HS-5 (cell line): ENCODE measurements around the gene LRRFIP1.

Source experiments
- DNase-seq: peaks from one replicate; pipeline ENCODE4 v3.0.0-alpha.2; 2012; ENCODE audit warnings: low read depth

The LRRFIP1 gene

DNA sequence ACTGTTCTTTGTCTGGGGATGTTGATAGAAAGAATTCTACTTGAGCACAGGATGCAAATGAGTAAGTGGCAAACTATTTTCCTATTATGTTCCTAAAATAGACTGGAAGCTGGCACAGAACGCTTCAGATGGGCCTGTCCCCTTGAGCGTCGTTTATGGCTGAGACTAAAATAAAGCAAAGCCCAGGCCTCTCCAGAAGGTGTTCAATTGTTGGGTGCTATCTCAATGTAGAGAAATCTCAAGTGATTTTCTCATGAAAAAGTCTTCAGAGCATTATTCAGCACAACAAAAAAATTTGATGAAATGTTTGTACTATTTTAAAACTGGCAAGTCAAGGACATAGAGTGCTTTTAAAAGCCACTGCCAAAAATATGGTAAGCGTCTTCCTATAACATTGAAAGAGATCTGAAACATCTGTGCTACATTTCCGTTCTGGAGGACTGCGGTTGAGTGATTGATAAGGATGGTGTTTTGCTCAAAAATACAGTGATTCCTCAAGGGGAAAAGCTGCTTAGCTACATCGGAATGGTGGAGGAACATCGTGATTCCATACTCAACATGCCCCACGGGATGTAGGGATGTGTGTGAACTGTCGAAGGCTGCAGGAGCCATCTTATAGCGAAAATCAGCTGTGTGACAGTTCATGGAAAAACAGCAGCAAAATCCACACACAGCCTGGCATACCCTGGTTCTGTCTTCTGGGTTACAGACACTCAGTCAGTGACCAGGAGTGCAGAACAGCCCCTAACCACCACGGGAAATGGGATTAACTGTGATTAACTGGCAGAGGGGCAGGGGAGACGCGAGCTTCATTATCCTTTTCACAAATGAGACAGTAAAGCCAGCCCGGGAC lies 10.4 kb upstream of the LRRFIP1 start:
- DNase-seq: peak; percentile 67

- no peak for DNase-seq
Measured at GRCh38 chr2:237617587-237617982, 9.8 kb upstream of the LRRFIP1 start.

DNA sequence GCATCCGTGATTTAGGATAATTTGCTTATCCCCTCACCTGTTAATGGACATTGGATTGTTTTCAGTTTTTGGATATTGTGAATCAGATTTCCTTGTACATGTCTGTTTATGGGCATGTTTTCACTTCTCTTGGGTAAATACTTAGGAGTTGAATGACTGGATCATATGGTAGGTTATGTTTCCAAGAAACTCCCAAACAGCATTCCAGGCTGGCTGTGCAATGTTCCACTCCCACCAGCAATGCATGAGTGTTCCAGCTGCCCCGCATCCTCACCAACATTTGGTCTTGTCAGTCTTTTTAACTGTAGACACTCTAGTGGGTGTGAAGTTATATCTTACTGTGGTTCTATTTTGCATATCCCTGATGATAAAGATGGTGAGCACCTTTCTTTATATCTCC lies 8.9 kb upstream of the LRRFIP1 start:
- DNase-seq: peak; percentile 24

GRCh38 chr2:237623428-237624403 lies 3.7 kb upstream of the LRRFIP1 start:
- no peak for DNase-seq

GRCh38 chr2:237624565-237624964 lies 2.8 kb upstream of the LRRFIP1 start:
- no peak for DNase-seq

DNA sequence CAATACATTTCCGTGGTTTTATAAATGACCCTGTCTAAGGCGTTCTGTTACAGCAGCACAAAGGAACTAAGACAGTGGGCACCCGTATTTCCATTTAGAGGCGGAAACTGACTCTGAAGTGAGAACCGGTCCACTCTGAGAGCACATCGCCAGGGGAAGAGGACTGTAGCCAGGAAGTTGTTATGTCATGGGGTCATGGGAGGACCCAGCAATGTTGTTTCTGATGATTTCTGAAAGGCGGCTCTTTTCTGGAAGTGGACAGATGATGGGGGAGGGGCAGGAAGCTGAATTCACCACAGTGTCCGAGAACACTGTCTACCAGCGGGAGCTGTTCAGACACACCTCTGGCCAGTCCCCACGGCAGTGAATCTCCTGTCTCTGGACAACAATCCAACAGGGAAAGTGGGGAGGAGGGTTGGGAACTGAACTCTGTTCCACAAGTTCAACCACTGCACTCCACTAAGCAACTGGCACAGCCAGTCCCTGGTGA lies 2.1 kb upstream of the LRRFIP1 start:
- DNase-seq: no peak

DNA sequence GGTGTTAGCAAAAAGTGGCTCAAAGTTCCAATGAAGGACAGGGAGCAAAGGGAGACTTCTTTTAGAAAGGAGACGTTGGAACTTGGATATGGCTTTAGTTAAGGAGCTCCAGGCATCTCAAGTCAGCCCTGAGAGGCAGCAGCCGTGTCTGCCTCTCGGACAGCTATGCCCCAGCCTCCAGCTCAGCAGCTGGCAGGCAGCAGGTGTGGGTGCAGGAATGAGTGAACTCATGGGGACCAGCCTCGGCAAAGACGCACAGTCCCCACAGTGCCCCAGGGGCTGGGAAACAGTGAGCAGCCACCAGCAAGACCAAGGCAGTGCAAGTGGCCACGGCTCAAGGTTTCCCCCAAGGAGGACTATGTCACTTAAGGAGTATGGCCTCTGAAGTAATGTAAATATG lies 1.6 kb upstream of the LRRFIP1 start:
- DNase-seq: no peak

GRCh38 chr2:237626813-237627440 lies 460 bp upstream of the LRRFIP1 start:
- no peak for DNase-seq

- DNase-seq: no peak
Measured at GRCh38 chr2:237628247-237629187, 1.1 kb downstream of the LRRFIP1 start.

DNA sequence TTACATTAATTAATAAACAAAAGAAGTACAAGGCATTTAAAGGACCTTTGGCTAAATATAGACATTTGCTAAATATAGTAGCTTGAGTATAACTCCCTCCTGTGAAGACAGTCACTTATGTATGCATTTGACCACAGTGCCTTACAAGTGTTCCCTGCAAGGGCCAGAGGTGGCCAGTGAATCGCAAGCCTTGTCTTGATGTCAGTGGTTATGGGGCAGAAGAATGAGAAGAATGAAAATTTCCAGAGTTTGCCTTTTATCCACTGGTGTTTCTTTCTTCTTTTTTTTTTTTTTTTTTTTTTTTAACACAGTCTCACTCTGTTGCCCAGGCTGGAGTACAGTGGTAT lies 1.8 kb downstream of the LRRFIP1 start:
- no peak for DNase-seq

DNA sequence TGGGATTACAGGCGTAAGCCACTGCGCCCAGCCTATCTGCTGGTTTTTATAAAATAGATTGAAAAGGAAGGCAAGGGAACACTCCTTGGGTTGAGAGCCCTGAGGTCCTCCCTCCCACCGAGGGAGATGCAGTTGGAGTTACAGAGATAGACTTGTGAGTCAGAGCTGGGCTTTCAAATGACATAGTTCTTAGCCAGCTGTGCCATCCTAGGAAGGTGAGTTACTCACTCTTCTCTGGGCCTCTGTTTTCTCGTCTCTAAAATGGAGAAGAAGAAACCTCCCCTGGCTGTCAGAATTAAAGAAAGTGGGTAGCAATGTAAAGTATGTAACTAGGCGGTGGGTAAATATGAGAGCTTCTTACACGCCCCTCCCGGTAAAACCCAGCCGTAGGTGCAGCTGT lies 2.4 kb downstream of the LRRFIP1 start:
- DNase-seq: peak; percentile 52

DNA sequence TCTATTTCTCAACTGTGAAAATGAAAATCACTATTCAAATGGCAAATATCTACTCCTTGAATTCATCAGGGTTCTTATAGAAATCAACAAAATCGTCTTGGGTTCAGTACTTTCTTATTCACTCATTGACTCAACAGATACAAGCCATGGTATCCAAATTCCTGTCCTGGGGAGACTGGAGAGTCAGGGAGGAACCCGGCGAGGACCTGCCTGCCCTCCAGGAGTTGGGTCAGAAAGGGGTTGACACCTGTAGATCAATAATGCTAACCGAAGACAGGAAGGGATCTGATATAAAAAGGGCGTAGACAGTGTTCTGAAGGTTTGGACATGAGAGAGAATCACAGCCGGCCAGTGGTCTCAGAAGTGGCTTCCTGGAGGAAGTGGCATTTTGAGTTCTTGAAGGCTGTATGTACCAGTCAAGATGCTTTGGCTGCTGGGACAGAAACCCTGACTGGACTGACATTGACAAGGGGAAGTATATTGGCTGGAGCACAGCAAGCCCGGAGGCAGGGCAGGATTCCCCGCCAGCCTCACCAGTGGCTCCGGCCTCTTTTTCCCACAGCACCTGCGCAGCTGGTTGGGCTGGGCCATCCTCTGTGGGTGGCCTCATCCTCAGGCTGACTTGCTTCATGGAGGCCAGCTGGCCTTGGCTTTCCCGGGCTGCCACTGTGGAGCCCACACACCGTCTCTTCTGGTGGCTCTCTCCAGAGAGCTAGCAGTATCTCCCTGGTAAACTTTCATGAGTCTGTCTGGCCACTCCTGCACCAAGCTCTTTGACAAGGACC lies 3.0 kb downstream of the LRRFIP1 start:
- DNase-seq: no peak

GRCh38 chr2:237631007-237631785 lies 3.8 kb downstream of the LRRFIP1 start:
- no peak for DNase-seq

GRCh38 chr2:237631801-237632585 lies 4.6 kb downstream of the LRRFIP1 start:
- no peak for DNase-seq

DNA sequence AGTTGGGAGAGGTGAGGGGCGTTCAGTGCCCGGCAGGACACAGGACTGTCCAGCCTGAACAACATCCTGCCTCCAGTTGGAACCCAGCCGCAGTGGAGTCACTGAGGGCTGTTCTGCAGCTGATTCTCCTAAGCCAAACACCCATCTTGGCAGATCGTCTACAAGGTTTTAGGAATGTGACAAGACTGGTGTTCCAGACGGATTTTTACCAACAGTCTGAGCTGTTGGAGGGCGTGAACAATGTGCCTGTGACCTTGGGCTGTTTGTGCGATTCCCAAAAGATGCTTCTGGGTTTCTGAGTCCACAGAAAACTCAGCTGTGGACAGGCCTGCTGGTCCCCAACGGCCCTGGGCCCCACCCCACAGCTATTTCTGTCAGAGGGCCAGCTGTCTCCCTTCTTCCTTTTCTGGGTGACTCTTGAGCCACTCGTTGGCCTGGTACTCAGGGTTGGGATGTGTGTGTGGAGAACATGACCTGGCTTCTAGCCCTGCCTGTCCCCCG lies 5.7 kb downstream of the LRRFIP1 start:
- no peak for DNase-seq

DNA sequence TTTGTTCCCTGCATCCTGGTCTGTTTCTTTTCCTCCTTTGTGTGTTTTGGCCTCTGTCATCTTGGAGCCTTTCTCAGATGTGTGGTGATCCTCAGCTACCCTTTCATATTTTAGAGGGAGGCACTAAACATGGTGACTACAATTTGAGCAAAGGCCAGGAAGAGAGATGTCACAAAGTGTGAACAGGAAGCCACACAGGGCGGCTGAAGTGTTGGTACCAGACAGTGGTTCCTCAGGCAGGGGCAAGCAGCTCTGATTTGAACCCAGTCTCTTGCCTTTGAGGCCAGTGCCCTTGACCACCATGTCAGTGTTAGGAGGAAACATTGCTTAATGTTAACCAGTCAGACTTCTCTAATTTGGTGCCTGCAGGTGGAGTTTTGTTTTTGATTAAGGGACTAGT lies 9.2 kb downstream of the LRRFIP1 start:
- no peak for DNase-seq

DNA sequence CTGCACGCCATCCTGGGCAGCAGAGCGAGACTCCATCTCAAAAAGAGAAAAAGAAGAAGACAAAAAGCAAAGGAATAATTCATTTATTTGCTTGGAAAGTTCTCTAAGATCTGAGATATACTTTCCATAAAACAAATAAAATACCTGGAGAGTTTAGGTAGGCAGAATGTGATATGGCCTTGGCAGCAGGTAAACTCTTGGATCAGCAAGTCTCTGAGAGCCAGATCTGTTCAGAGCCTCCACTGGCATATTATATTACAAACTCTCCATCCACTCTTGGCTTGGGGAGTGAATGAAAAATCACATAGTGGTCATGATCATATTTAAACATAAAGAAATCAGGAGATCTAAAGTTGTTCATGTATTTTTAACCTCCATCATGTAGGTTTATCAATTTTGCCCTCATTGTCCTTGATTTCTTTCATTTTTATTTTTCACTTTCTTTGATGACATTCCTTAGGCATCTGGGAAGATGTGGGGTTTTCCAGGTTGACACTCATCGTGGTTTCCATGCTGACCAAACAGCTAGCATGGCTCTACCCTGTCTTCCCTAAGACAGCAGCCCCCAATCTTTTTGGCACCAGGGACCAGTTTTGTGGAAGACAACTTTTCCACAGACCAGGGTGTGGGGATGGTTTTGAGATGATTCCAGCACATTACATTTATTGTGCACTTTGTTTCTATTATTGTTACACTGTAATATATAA lies 10.2 kb downstream of the LRRFIP1 start:
- DNase-seq: no peak

DNA sequence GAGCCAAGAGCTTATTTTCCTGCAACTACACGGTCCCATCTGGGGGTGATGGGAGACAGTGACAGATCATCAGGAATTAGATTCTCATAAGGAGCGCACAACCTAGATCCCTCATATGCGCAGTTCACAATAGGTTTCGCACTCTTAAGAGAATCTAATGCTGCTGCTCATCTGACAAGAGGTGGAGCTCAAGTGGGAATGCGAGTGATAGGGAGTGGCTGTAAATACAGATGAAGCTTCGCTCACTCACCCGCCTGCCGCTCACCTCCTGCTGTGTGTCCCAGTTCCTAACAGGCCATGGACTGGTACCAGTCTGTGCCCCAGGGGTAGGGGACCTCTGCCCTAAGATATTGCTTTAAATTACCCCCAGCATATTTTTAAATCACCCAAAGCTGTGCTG lies 10.8 kb downstream of the LRRFIP1 start:
- DNase-seq: no peak
